Stimulated activated CD8-positive, alpha-beta memory T cell treated with anti-CD3 and anti-CD28 coated beads, Interleukin-12 subunit alpha, Interleukin-12 subunit beta, amount 100 ng/mL, for 4 hours (primary cell): ENCODE data around the gene SLC5A9.
"Not testable (repeated sequence)": the region's sequence is repeated elsewhere in the genome, so short reads cannot be mapped to it uniquely, and the experiment has no call there.

Experiments used
- DNase-seq: peaks from one replicate; pipeline ENCODE4 v3.0.0-alpha.2; 2020; ENCODE audit warnings: low read depth

Gene SLC5A9

GRCh38 chr1:48242141-48242736, 19.7 kb downstream of the SLC5A9 start:
- no peak for DNase-seq

- DNase-seq = no peak
Measured at GRCh38 chr1:48245106-48245505, 22.6 kb downstream of the SLC5A9 start.

GRCh38 chr1:48246727-48247126, 24.2 kb downstream of the SLC5A9 start:
- DNase-seq = no peak

GRCh38 chr1:48248356-48248755, 25.8 kb downstream of the SLC5A9 start:
- no peak for DNase-seq

- DNase-seq = no peak
Measured at GRCh38 chr1:48249868-48250267, 27.4 kb downstream of the SLC5A9 start.

- DNase-seq = no peak
Measured at GRCh38 chr1:48250572-48250971, 28.1 kb downstream of the SLC5A9 start.

GRCh38 chr1:48251323-48251722, 28.8 kb downstream of the SLC5A9 start:
- no peak for DNase-seq

- DNase-seq = no peak
Measured at GRCh38 chr1:48251821-48252220, 29.3 kb downstream of the SLC5A9 start.

GRCh38 chr1:48254254-48254653, 31.7 kb downstream of the SLC5A9 start:
- DNase-seq = no peak

- DNase-seq = no peak
Measured at GRCh38 chr1:48258106-48258505, 35.6 kb downstream of the SLC5A9 start.

GRCh38 chr1:48261881-48262400, 39.4 kb downstream of the SLC5A9 start:
- DNase-seq = no peak

GRCh38 chr1:48263041-48263440, 40.5 kb downstream of the SLC5A9 start:
- DNase-seq = no peak

- no peak for DNase-seq
Measured at GRCh38 chr1:48266576-48266975, 44.1 kb downstream of the SLC5A9 start.

GRCh38 chr1:48277437-48277836, 54.9 kb downstream of the SLC5A9 start:
- not testable (repeated sequence) for DNase-seq

GRCh38 chr1:48282329-48282728, 59.8 kb downstream of the SLC5A9 start:
- DNase-seq = not testable (repeated sequence)

- DNase-seq = not testable (repeated sequence)
Measured at GRCh38 chr1:48284696-48285420, 62.3 kb downstream of the SLC5A9 start.

- DNase-seq = no peak
Measured at GRCh38 chr1:48285525-48285924, 63.0 kb downstream of the SLC5A9 start.

- DNase-seq = no peak
Measured at GRCh38 chr1:48291421-48291820, 68.9 kb downstream of the SLC5A9 start.

- no peak for DNase-seq
Measured at GRCh38 chr1:48292706-48293105, 70.2 kb downstream of the SLC5A9 start.

- not testable (repeated sequence) for DNase-seq
Measured at GRCh38 chr1:48294094-48294493, 71.6 kb downstream of the SLC5A9 start.

GRCh38 chr1:48294656-48295055, 72.1 kb downstream of the SLC5A9 start:
- no peak for DNase-seq
